Body of pancreas (tissue), 4 donors: ENCODE data around the gene ATG16L1. TPM values are rescaled to one million over a fixed set of nuclear protein-coding genes. Genes with fewer than 3 reads are reported as not detected.

Experiments used
- ATAC-seq: fragments of 150-250 bp; one replicate; pipeline ENCODE4 v1.9.1; 2016
- DNase-seq, 4 donors: peaks; one replicate each; pipeline ENCODE4 v3.0.0-alpha.2; 2019
- H3K27ac ChIP-seq, 4 donors: fragments of 200-600 bp; sonication (generic); 1 replicate in 3 of 4; 2 replicates in 1 of 4; pipeline versions ENCODE4 v1.5.1 to v1.6.1; 2016 to 2019; ENCODE audit warnings: mild to moderate bottlenecking in 1 of 4, mixed read lengths in 1 of 4, moderate library complexity in 1 of 4
- H3K27me3 ChIP-seq, 2 donors: fragments of 200-600 bp; sonication (generic); one replicate each; pipeline ENCODE4 v1.6.0; 2016; ENCODE audit warnings: mild to moderate bottlenecking in 1 of 2
- H3K36me3 ChIP-seq, 2 donors: fragments of 200-600 bp; sonication (generic); replicated peaks in 1 of 2; 2 replicates each; pipeline ENCODE4 v1.5.1; 2016; ENCODE audit warnings: low read depth in 2 of 2; ENCODE audit not compliant: insufficient read depth in 1 of 2
- H3K4me1 ChIP-seq: fragments of 200-600 bp; sonication (generic); one replicate; pipeline ENCODE4 v1.6.0; 2016
- H3K4me3 ChIP-seq, 2 donors: fragments of 200-600 bp; sonication (generic); 1 replicate in 1 of 2; 2 replicates in 1 of 2; pipeline ENCODE4 v1.5.1; 2016 to 2019
- H3K9me3 ChIP-seq, 3 donors: fragments of 200-600 bp; sonication (generic); 1 replicate in 2 of 3; 2 replicates in 1 of 3; pipeline ENCODE4 v1.5.1; 2016
- CTCF ChIP-seq, 7 experiments: fragments of 450-650 bp in 4 of 7; fragments of 200-600 bp in 3 of 7; sonication (generic) in 3 of 7; IDR thresholded peaks; one replicate each; pipeline ENCODE4 v1.5.1; 2016 to 2019; ENCODE audit warnings: antibody characterized with exemption in 7 of 7
- POLR2A ChIP-seq, 3 donors: fragments of 450-650 bp; IDR thresholded peaks; one replicate each; pipeline ENCODE4 v1.6.1; 2016; ENCODE audit warnings: antibody characterized with exemption in 3 of 3, mild to moderate bottlenecking in 2 of 3
- WGBS, 2 donors: methylation state at CpG; one replicate each; pipeline ENCODE4 v1.1.5; 2017; 5-methylcytosine and 5-hydroxymethylcytosine counted together
- intact Hi-C: fragments of 100-400 bp; cut with DNase I; formaldehyde crosslinking; loops from one replicate; pipeline ENCODE4 v1.15.1; 2023
- total RNA-seq, 2 donors: library from RNA; depleted of rRNA; stranded (reverse); fragments of >200 nt; gene quantifications; one replicate each; pipeline ENCODE4 v1.1.0, GENCODE V29; 2016

The ATG16L1 gene
- total RNA-seq, 2 donors from 2014 or later: 23.7 to 29.1 TPM

GRCh38 chr2:233262562-233262961 is 11.1 kb downstream of the ATG16L1 start:
- intact Hi-C loops: no loop called here
- Histone ChIP-seq H3K4me1 (no peaks in the 10 kb centered on the region), H3K27me3 (no peaks in the 10 kb centered on the region), H3K9me3 (no peaks in the 10 kb centered on the region), H3K4me3 (no peak overlapping the region), H3K27ac (no peak overlapping the region), H3K36me3 (peaks cover 10 to 43% of the 10 kb centered on the region in 2 donors)
- ATAC-seq: no peak
- TF ChIP-seq POLR2A (IDR thresholded peaks at IDR 0.05): no peak
- 74 to 98% methylated on average over 5 of the region's 5 CpGs for WGBS, 2 donors
- DNase-seq: no peak

GRCh38 chr2:233263045-233263570 is 11.6 kb downstream of the ATG16L1 start:
- Histone ChIP-seq H3K36me3 (peaks cover 10 to 45% of the 10 kb centered on the region in 2 donors), H3K27me3 (no peaks in the 10 kb centered on the region), H3K4me3 (no peak overlapping the region), H3K27ac (no peak overlapping the region), H3K4me1 (no peaks in the 10 kb centered on the region), H3K9me3 (no peaks in the 10 kb centered on the region)
- DNase-seq (no peak), ATAC-seq (no peak)
- no peak for TF ChIP-seq CTCF (IDR thresholded peaks at IDR 0.05)
- no peak for TF ChIP-seq POLR2A (IDR thresholded peaks at IDR 0.05)
- intact Hi-C loops: no loop called here
- 84 to 90% methylated on average over 6 of the region's 6 CpGs for WGBS, 2 donors

- Histone ChIP-seq H3K36me3 (peaks cover 10 to 42% of the 10 kb centered on the region in 2 donors), H3K4me3 (no peak overlapping the region), H3K4me1 (no peaks in the 10 kb centered on the region), H3K9me3 (no peaks in the 10 kb centered on the region), H3K27me3 (no peaks in the 10 kb centered on the region), H3K27ac (no peak overlapping the region)
- 73 to 82% methylated on average over 8 of the region's 8 CpGs for WGBS, 2 donors
- DNase-seq (no peak), ATAC-seq (no peak)
- intact Hi-C loops: no loop called here
- TF ChIP-seq CTCF (IDR thresholded peaks at IDR 0.05): no peak
These were observed 13.2 kb downstream of the ATG16L1 start for GRCh38 chr2:233264667-233265066.

- no peak for DNase-seq
- Histone ChIP-seq H3K4me3 (no peak overlapping the region), H3K27me3 (no peaks in the 10 kb centered on the region), H3K4me1 (peaks cover 8% of the 10 kb centered on the region), H3K36me3 (peaks cover 10 to 35% of the 10 kb centered on the region in 2 donors), H3K27ac (no peak overlapping the region), H3K9me3 (no peaks in the 10 kb centered on the region)
- no peak for ATAC-seq
- 91 to 93% methylated on average over 10 of the region's 10 CpGs for WGBS, 2 donors
- intact Hi-C loops: no loop called here
- TF ChIP-seq CTCF (IDR thresholded peaks at IDR 0.05) (no peak), POLR2A (IDR thresholded peaks at IDR 0.05) (no peak)
These were observed 14.5 kb downstream of the ATG16L1 start for GRCh38 chr2:233265899-233266431.

GRCh38 chr2:233266481-233266880 is 15.0 kb downstream of the ATG16L1 start:
- H3K4me3 ChIP-seq: no peak overlapping the region
- TF ChIP-seq POLR2A (IDR thresholded peaks at IDR 0.05) (no peak), CTCF (IDR thresholded peaks at IDR 0.05) (no peak)
- no peak for ATAC-seq
- H3K9me3 ChIP-seq: no peaks in the 10 kb centered on the region
- 88 to 95% methylated on average over 4 of the region's 4 CpGs for WGBS, 2 donors
- H3K27me3 ChIP-seq: no peaks in the 10 kb centered on the region
- peaks cover 14% of the 10 kb centered on the region for H3K4me1 ChIP-seq
- H3K27ac ChIP-seq: no peak overlapping the region
- H3K36me3 ChIP-seq: peaks cover 10 to 35% of the 10 kb centered on the region in 2 donors
- intact Hi-C loops: no loop called here
- DNase-seq: no peak
